Upper lobe of right lung (tissue), 1 donor: ENCODE measurements around the gene SLC15A4. TPM values are rescaled to one million over a fixed set of nuclear protein-coding genes. Genes with fewer than 3 reads are reported as not detected.

Source experiments
- ATAC-seq: fragments of 200-7000 bp; cut with Tn5 transposase; one replicate; pipeline ENCODE4 v1.9.1; 2020; ENCODE audit warnings: mild to moderate bottlenecking, moderate library complexity
- DNase-seq: peaks from one replicate; pipeline ENCODE4 v3.0.0-alpha.2; 2020
- H3K27ac ChIP-seq: fragments of 200-600 bp; one replicate; pipeline ENCODE4 v1.8.0; 2022
- H3K27me3 ChIP-seq: fragments of 200-600 bp; one replicate; pipeline ENCODE4 v1.8.0; 2022; ENCODE audit warnings: mild to moderate bottlenecking
- H3K36me3 ChIP-seq: fragments of 200-600 bp; one replicate; pipeline ENCODE4 v1.8.0; 2022
- H3K4me1 ChIP-seq: fragments of 200-600 bp; one replicate; pipeline ENCODE4 v1.8.0; 2022
- H3K4me3 ChIP-seq: fragments of 200-600 bp; one replicate; pipeline ENCODE4 v1.8.0; 2022; ENCODE audit warnings: mild to moderate bottlenecking
- H3K9me3 ChIP-seq: fragments of 200-600 bp; one replicate; pipeline ENCODE4 v1.8.0; 2022
- intact Hi-C: fragments of 100-400 bp; cut with DNase I; formaldehyde crosslinking; loops from one replicate; pipeline ENCODE4 v1.11.0; 2022
- total RNA-seq: library from RNA; stranded (reverse); fragmentation: NEBNext Ultra II Directional; extraction: Animal tissue kit (Norgen Biotek cat#: 25700); gene quantifications from one replicate; pipeline ENCODE4 v1.2.1, GENCODE V29; 2021
- TF ChIP-seq, protein P1 (sequence below): fragments of 200-600 bp; IDR thresholded peaks from one replicate; pipeline ENCODE4 v1.8.0; 2022; ENCODE audit warnings: antibody characterized with exemption
- donor health status: DM: no; HTN: yes; CAD: no; lungs with severe emphysema.

The SLC15A4 gene
- total RNA-seq, 1 donor from 2014 or later, result 31.3 TPM

DNA sequence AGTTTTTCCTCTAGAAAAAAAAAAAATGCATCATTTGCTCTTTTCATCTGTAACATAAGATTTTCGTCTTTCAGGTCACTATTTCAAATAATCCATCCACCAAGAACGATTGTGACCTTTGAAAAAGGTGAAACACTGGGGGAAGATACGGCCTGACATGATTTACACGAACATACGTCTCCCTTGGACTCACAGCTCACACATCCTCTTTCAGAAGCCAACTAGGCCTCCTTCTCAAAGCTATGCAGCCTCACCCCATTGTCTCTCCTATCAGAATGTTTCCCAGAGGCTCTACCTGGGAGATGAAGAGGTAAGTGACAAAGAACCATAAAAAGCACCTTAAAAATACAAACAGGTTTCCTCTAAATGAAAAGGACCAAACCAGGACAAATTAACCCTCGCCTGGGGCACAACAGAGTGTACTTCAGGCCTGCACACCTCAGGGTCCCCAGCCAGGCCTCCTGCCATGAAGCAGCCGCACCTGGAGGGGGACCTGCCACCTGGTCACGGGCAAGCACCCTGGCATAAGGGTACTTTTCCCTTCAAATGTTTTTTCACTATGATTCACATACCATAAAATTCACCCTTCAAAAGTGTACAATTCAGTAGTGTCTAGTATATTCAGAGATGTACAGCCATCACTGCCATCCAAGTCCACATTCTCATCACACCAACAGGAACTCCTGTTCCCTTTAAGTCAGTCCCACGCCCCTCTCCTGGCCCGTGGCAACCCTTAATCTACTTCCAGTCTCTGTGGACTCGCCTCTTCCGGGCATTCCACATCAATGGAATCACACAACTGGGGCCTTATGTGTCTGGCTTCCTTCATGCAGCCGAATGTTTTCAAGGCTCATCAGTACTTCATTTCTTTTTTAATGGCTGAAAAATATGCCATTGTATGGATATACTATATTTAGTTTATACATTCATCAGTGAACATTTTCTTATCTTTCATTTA, 5.4 kb downstream of the SLC15A4 start:
- TF ChIP-seq, protein P1, sequence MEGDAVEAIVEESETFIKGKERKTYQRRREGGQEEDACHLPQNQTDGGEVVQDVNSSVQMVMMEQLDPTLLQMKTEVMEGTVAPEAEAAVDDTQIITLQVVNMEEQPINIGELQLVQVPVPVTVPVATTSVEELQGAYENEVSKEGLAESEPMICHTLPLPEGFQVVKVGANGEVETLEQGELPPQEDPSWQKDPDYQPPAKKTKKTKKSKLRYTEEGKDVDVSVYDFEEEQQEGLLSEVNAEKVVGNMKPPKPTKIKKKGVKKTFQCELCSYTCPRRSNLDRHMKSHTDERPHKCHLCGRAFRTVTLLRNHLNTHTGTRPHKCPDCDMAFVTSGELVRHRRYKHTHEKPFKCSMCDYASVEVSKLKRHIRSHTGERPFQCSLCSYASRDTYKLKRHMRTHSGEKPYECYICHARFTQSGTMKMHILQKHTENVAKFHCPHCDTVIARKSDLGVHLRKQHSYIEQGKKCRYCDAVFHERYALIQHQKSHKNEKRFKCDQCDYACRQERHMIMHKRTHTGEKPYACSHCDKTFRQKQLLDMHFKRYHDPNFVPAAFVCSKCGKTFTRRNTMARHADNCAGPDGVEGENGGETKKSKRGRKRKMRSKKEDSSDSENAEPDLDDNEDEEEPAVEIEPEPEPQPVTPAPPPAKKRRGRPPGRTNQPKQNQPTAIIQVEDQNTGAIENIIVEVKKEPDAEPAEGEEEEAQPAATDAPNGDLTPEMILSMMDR, result no peak
- Histone ChIP-seq H3K9me3 (no peaks in the 10 kb centered on the region), H3K4me3 (no peak overlapping the region), H3K36me3 (peaks cover 14% of the 10 kb centered on the region), H3K4me1 (peaks cover 56% of the 10 kb centered on the region), H3K27ac (peak overlapping the region; percentile 36), H3K27me3 (no peaks in the 10 kb centered on the region)
- intact Hi-C loops, result no loop called here
- DNase-seq, result no peak
- ATAC-seq, result no peak

DNA sequence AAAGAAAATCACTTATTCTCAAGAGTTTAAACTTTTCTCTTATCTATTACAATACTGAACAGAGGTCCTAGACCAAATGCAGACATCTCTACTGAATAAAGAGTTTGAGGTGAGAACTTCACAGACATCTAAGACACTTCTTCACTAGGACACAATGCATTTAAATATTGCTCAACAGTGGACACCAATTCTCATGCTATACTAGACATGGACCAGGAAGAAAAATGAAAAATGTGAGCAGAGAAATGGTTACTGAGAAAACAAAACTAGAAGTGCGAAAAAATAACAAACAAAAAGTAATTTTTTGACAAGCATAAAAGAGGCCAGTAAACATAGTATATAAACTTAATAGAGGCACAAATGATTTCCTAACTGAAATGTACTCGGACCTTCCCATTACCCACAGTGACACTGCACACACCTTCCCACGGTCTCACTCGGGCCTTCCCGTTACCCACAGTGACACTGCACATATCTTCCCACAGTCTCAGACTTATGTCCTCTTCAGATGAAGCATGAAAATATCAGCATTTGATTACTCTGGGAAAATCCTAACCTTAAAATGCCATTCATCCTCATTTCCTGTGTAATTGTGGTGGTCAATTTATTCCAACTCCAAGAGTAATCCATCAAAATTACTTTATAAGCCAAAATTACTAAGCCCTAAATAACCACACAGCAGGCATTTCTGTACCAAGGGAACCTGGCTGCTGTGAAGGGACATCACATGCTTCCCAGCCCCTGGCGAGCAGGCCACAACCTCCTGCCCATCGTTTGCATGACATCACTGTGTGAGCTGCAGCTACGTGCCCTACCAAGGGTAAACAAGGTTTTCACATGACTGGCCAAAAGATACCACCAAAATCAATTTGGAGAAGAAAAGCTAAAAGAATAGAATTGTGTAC, 6.4 kb downstream of the SLC15A4 start:
- ATAC-seq (peak; percentile 54), DNase-seq (no peak)
- Histone ChIP-seq H3K4me3 (no peak overlapping the region), H3K36me3 (peaks cover 18% of the 10 kb centered on the region), H3K27ac (no peak overlapping the region), H3K4me1 (peaks cover 49% of the 10 kb centered on the region), H3K27me3 (no peaks in the 10 kb centered on the region), H3K9me3 (no peaks in the 10 kb centered on the region)
- intact Hi-C loops, result no loop called here
- TF ChIP-seq, protein P1, result no peak

DNA sequence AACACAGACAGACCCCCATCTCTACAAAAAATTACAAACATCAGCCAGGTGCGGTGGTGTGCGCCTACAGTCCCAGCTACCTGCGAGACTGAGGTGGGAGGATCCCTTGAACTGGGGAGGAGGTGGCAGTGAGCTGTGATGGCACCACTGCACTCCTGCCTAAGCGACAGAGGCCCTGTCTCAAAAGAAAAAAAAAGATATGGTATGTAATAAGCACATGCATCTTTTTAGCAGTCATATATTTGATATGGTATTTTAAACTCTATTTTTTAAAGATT, 7.2 kb downstream of the SLC15A4 start:
- intact Hi-C loops, result no loop called here
- H3K36me3 ChIP-seq, result peaks cover 18% of the 10 kb centered on the region
- H3K4me3 ChIP-seq, result no peak overlapping the region
- ATAC-seq (no peak), DNase-seq (no peak)
- H3K9me3 ChIP-seq, result no peaks in the 10 kb centered on the region
- H3K4me1 ChIP-seq, result peaks cover 41% of the 10 kb centered on the region
- no peak overlapping the region for H3K27ac ChIP-seq
- H3K27me3 ChIP-seq, result no peaks in the 10 kb centered on the region
- TF ChIP-seq, protein P1, result no peak

DNA sequence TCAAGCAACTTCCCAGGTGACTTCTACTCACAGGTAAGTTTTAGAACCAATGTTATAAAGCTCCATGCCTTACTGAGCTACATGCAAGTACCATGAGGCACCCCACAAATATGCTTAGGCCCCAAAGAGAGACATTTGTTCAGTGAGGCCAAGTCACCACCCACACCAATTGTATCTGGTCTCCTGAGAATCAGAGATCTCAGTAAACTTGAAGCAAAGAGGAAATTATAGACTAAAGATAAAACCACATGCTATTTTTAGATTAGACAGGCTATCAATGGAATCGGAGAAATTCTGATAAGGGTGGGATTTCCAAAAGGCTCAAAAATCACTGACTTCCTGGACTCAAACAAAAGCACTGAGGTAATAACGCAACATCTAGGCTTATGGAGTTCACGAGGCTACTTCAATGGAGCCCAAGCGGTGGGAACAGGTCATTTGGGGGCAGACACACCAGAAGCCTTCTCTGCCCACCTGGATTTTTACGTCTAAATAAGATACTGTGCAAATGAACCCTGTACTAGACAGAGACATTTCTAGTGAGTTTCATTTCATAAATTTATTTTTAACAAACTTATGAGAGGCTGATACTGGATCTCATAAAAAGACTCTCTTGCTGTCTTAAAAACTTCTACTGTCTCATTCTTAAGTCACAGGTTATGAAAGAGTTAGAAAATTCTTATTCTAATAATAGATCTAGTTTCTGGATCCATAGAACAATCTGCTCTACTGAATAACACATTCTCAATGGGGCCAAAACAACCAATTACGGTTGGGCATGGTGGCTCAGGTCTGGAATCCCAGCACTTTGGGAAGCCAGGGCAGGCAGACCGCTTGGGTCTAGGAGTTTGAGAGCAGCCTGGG, 7.7 kb downstream of the SLC15A4 start:
- H3K36me3 ChIP-seq, result peaks cover 18% of the 10 kb centered on the region
- H3K4me1 ChIP-seq, result peaks cover 36% of the 10 kb centered on the region
- H3K4me3 ChIP-seq, result no peak overlapping the region
- no peaks in the 10 kb centered on the region for H3K9me3 ChIP-seq
- intact Hi-C loops, result no loop called here
- H3K27ac ChIP-seq, result no peak overlapping the region
- ATAC-seq, result no peak
- TF ChIP-seq, protein P1, result no peak
- no peak for DNase-seq
- no peaks in the 10 kb centered on the region for H3K27me3 ChIP-seq
